Neural crest cell (in vitro differentiated cells): ENCODE measurements around the gene TALDO1. TPM values are rescaled to one million over a fixed set of nuclear protein-coding genes. Genes with fewer than 3 reads are reported as not detected.

Experiments
- DNase-seq: peaks from one replicate; pipeline ENCODE4 v3.0.0; 2021; ENCODE audit warnings: low read depth, mixed read lengths, low spot score
- H3K27ac Mint-ChIP-seq: one replicate; pipeline ENCODE4 v1.8.0; 2021; ENCODE audit warnings: mild to moderate bottlenecking, mixed read lengths; ENCODE audit not compliant: unreplicated experiment
- H3K27me3 Mint-ChIP-seq: 2 replicates; pipeline ENCODE4 v1.8.0; 2021; ENCODE audit warnings: low read depth, mild to moderate bottlenecking, mixed read lengths
- H3K36me3 Mint-ChIP-seq: 2 replicates; pipeline ENCODE4 v1.8.0; 2021; ENCODE audit warnings: low read depth, mild to moderate bottlenecking, mixed read lengths
- H3K4me1 Mint-ChIP-seq: 2 replicates; pipeline ENCODE4 v1.8.0; 2021; ENCODE audit warnings: mixed read lengths
- H3K4me3 Mint-ChIP-seq: one replicate; pipeline ENCODE4 v1.8.0; 2021; ENCODE audit warnings: mild to moderate bottlenecking, mixed read lengths
- H3K9me3 Mint-ChIP-seq: 2 replicates; pipeline ENCODE4 v1.8.0; 2021; ENCODE audit warnings: mixed read lengths
- CTCF ChIP-seq: fragments of 200-600 bp; sonication (generic); conservative IDR thresholded peaks from 2 replicates; pipeline ENCODE4 v1.5.0; 2021; ENCODE audit warnings: antibody characterized with exemption, mild to moderate bottlenecking
- total RNA-seq: library from RNA; stranded (reverse); gene quantifications from 2 replicates; pipeline ENCODE4 v1.2.1, GENCODE V29; 2021

The TALDO1 gene
- total RNA-seq, 1 donor from 2014 or later: 154 TPM

- H3K4me1 Mint-ChIP-seq: peaks cover 12% of the 10 kb centered on the region
- peaks cover 37% of the 10 kb centered on the region for H3K27me3 Mint-ChIP-seq
- no peak for TF ChIP-seq CTCF
- H3K27ac Mint-ChIP-seq: no peak overlapping the region
- no peaks in the 10 kb centered on the region for H3K9me3 Mint-ChIP-seq
- no peaks in the 10 kb centered on the region for H3K36me3 Mint-ChIP-seq
- H3K4me3 Mint-ChIP-seq: no peak overlapping the region
- DNase-seq: no peak
Measured at GRCh38 chr11:709109-709997, 37.9 kb upstream of the TALDO1 start.

- H3K36me3 Mint-ChIP-seq: peaks cover 3% of the 10 kb centered on the region
- no peak overlapping the region for H3K27ac Mint-ChIP-seq
- peaks cover 5% of the 10 kb centered on the region for H3K9me3 Mint-ChIP-seq
- no peak for TF ChIP-seq CTCF
- H3K27me3 Mint-ChIP-seq: peaks cover 39% of the 10 kb centered on the region
- H3K4me1 Mint-ChIP-seq: peaks cover 12% of the 10 kb centered on the region
- no peak overlapping the region for H3K4me3 Mint-ChIP-seq
- no peak for DNase-seq
Measured at GRCh38 chr11:714436-714835, 32.8 kb upstream of the TALDO1 start.

GRCh38 chr11:719214-720016 is 27.8 kb upstream of the TALDO1 start:
- TF ChIP-seq CTCF: no peak
- Mint-ChIP-seq H3K27me3 (peaks cover 61% of the 10 kb centered on the region), H3K4me3 (no peak overlapping the region), H3K9me3 (peaks cover 5% of the 10 kb centered on the region), H3K4me1 (no peaks in the 10 kb centered on the region), H3K36me3 (peaks cover 3% of the 10 kb centered on the region), H3K27ac (no peak overlapping the region)
- DNase-seq: no peak

GRCh38 chr11:720017-720641 is 27.1 kb upstream of the TALDO1 start:
- no peak for DNase-seq
- no peak overlapping the region for H3K27ac Mint-ChIP-seq
- no peak for TF ChIP-seq CTCF
- H3K27me3 Mint-ChIP-seq: peaks cover 65% of the 10 kb centered on the region
- H3K9me3 Mint-ChIP-seq: peaks cover 2% of the 10 kb centered on the region
- H3K4me1 Mint-ChIP-seq: no peaks in the 10 kb centered on the region
- peaks cover 3% of the 10 kb centered on the region for H3K36me3 Mint-ChIP-seq
- no peak overlapping the region for H3K4me3 Mint-ChIP-seq

- no peaks in the 10 kb centered on the region for H3K36me3 Mint-ChIP-seq
- DNase-seq: peak; percentile 44
- no peak overlapping the region for H3K4me3 Mint-ChIP-seq
- no peaks in the 10 kb centered on the region for H3K9me3 Mint-ChIP-seq
- peaks cover 68% of the 10 kb centered on the region for H3K27me3 Mint-ChIP-seq
- no peak overlapping the region for H3K27ac Mint-ChIP-seq
- no peak for TF ChIP-seq CTCF
- no peaks in the 10 kb centered on the region for H3K4me1 Mint-ChIP-seq
Measured at GRCh38 chr11:720642-721246, 26.5 kb upstream of the TALDO1 start.
